HEK293 (cell line): ENCODE data around the gene PHF21A.

Experiments
- CTCF ChIA-PET: fragments of 350-600 bp; formaldehyde crosslinking; extraction: SDS; loops from one replicate; lab custom pipeline; 2021; ENCODE audit warnings: antibody characterized with exemption; lab: Yijun Ruan, JAX
- POLR2A ChIA-PET: fragments of 300-600 bp; formaldehyde crosslinking; extraction: SDS; loops from one replicate; lab custom pipeline; 2020; ENCODE audit warnings: antibody characterized with exemption, inconsistent platforms; lab: Yijun Ruan, JAX
- H3K27ac ChIP-seq: fragments of 200-500 bp; sonication (Bioruptor generic); 2 replicates; pipeline ENCODE4 v1.5.1; 2014; ENCODE audit warnings: low read depth, low read length, control low read depth, inconsistent platforms; ENCODE audit errors: extremely low read depth
- H3K36me3 ChIP-seq, 2 experiments: fragments of 200-500 bp in 1 of 2; sonication (Bioruptor generic) in 1 of 2; 1 replicate in 1 of 2; 2 replicates in 1 of 2; pipeline ENCODE4 v1.5.1; 2014 to 2017; ENCODE audit warnings: inconsistent platforms in 2 of 2, low read length in 2 of 2; ENCODE audit not compliant: control insufficient read depth in 2 of 2, insufficient read depth in 1 of 2
- H3K4me1 ChIP-seq: fragments of 200-500 bp; sonication (Bioruptor generic); 2 replicates; pipeline ENCODE4 v1.5.1; 2014; ENCODE audit warnings: mild to moderate bottlenecking, low read length, inconsistent platforms; ENCODE audit not compliant: control insufficient read depth, insufficient read depth
- H3K4me3 ChIP-seq: 2 replicates; pipeline ENCODE4 v1.5.1; 2011; ENCODE audit warnings: low read depth, mild to moderate bottlenecking, control low read depth, low read length, moderate library complexity
- H3K9me3 ChIP-seq: fragments of 200-500 bp; sonication (Bioruptor generic); 2 replicates; pipeline ENCODE4 v1.5.1; 2014; ENCODE audit warnings: low read depth, low read length, inconsistent platforms; ENCODE audit not compliant: control insufficient read depth, insufficient read depth
- BCL11A ChIP-seq: fragments of 450-650 bp; formaldehyde crosslinking; IDR thresholded peaks from 2 replicates; pipeline ENCODE4 v1.5.1; 2016; ENCODE audit warnings: low read depth, missing biosample characterization, missing genetic modification characterization
- KLF9 ChIP-seq: fragments of 450-650 bp; formaldehyde crosslinking; IDR thresholded peaks from 2 replicates; pipeline ENCODE4 v1.5.1; 2016; ENCODE audit warnings: missing biosample characterization, missing genetic modification characterization, low read depth
- REST ChIP-seq: fragments of 450-650 bp; formaldehyde crosslinking; IDR thresholded peaks from 2 replicates; pipeline ENCODE4 v1.5.1; 2016; ENCODE audit warnings: missing biosample characterization, missing genetic modification characterization
- ZBTB7A ChIP-seq: fragments of 450-650 bp; formaldehyde crosslinking; IDR thresholded peaks from 2 replicates; pipeline ENCODE4 v1.5.1; 2016; ENCODE audit warnings: low read depth, missing biosample characterization, missing genetic modification characterization
- ZNF10 ChIP-seq: fragments of 450-650 bp; formaldehyde crosslinking; IDR thresholded peaks from 2 replicates; pipeline ENCODE4 v1.5.1; 2017; ENCODE audit warnings: missing biosample characterization, missing genetic modification characterization
- ZNF140 ChIP-seq: fragments of 450-650 bp; formaldehyde crosslinking; IDR thresholded peaks from 2 replicates; pipeline ENCODE4 v1.5.1; 2016; ENCODE audit warnings: missing biosample characterization, missing genetic modification characterization
- ZNF157 ChIP-seq: fragments of 450-650 bp; formaldehyde crosslinking; IDR thresholded peaks from 2 replicates; pipeline ENCODE4 v1.5.1; 2016; ENCODE audit warnings: missing biosample characterization, missing genetic modification characterization
- ZNF174 ChIP-seq: fragments of 450-650 bp; formaldehyde crosslinking; IDR thresholded peaks from 2 replicates; pipeline ENCODE4 v1.5.0; 2017; ENCODE audit warnings: missing biosample characterization, mild to moderate bottlenecking, missing genetic modification characterization
- ZNF335 ChIP-seq: fragments of 450-650 bp; formaldehyde crosslinking; conservative IDR thresholded peaks from 2 replicates; pipeline ENCODE4 v1.5.1; 2016; ENCODE audit warnings: missing biosample characterization, missing genetic modification characterization
- ZNF350 ChIP-seq: fragments of 450-650 bp; formaldehyde crosslinking; IDR thresholded peaks from 2 replicates; pipeline ENCODE4 v1.5.0; 2017; ENCODE audit warnings: missing biosample characterization, mild to moderate bottlenecking, missing genetic modification characterization
- ZNF707 ChIP-seq: fragments of 450-650 bp; formaldehyde crosslinking; IDR thresholded peaks from 2 replicates; pipeline ENCODE4 v1.5.1; 2016; ENCODE audit warnings: missing biosample characterization, missing genetic modification characterization
- ZSCAN23 ChIP-seq: fragments of 450-650 bp; formaldehyde crosslinking; IDR thresholded peaks from 2 replicates; pipeline ENCODE4 v1.5.1; 2016; ENCODE audit warnings: missing biosample characterization, missing genetic modification characterization
- TF ChIP-seq, protein P1 (sequence below): fragments of 450-650 bp; formaldehyde crosslinking; IDR thresholded peaks from 2 replicates; pipeline ENCODE4 v1.5.1; 2017; ENCODE audit warnings: missing biosample characterization, missing genetic modification characterization
- TF ChIP-seq, protein P2 (sequence below): fragments of 450-650 bp; formaldehyde crosslinking; IDR thresholded peaks from 2 replicates; pipeline ENCODE4 v1.5.1; 2016; ENCODE audit warnings: missing biosample characterization, missing genetic modification characterization
- TF ChIP-seq, protein P3 (sequence below): fragments of 450-650 bp; formaldehyde crosslinking; IDR thresholded peaks from 2 replicates; pipeline ENCODE4 v1.5.1; 2016; ENCODE audit warnings: missing biosample characterization, missing genetic modification characterization

Gene PHF21A

DNA sequence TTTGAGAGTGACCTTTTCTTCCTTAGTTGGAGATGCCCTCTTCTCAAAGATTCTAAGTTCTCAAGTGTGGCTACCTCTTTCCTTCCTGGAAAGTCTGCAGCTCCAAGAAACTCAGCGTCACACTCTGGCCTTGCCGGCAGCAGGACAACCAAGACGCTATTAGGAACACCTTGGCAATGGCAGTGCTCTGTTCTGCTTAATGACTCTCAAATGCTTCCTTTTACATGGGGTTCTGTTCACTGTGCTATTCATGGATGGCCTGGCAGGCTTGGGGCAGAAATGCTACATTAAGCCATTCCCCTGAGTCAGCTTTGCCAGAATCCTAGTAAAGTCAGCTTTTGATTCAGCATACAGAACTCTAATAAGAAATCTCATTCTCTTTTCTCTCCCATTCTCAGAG, 172.9 kb downstream of the PHF21A start:
- CTCF ChIA-PET: interaction anchor here (0.6 to 1.3 kb wide), 2 partner anchors 17 to 83 kb away, joined by 3 to 5 read pairs; no protein-coding TSS in a partner anchor
- Histone ChIP-seq H3K27ac (no peak overlapping the region), H3K36me3 (peaks cover 0 to 71% of the 10 kb centered on the region in 2 experiments; a peak in 1 of 3 replicates), H3K9me3 (no peaks in the 10 kb centered on the region), H3K4me1 (no peaks in the 10 kb centered on the region), H3K4me3 (no peak overlapping the region)
- TF ChIP-seq ZNF174 (tag by site-specific recombination): no peak
- POLR2A ChIA-PET: no interaction called here

GRCh38 chr11:45947885-45948284, 173.4 kb downstream of the PHF21A start:
- no peak overlapping the region for H3K27ac ChIP-seq
- no peaks in the 10 kb centered on the region for H3K4me1 ChIP-seq
- no peaks in the 10 kb centered on the region for H3K9me3 ChIP-seq
- no peak overlapping the region for H3K4me3 ChIP-seq
- ChIA-PET CTCF (interaction anchor here (0.6 to 1.5 kb wide), 3 partner anchors 18 to 82 kb away, joined by 3 to 7 read pairs (median 5); no protein-coding TSS in a partner anchor), POLR2A (no interaction called here)
- H3K36me3 ChIP-seq: peaks cover 0 to 66% of the 10 kb centered on the region in 2 experiments; a peak in 1 of 3 replicates
- TF ChIP-seq, protein P1, sequence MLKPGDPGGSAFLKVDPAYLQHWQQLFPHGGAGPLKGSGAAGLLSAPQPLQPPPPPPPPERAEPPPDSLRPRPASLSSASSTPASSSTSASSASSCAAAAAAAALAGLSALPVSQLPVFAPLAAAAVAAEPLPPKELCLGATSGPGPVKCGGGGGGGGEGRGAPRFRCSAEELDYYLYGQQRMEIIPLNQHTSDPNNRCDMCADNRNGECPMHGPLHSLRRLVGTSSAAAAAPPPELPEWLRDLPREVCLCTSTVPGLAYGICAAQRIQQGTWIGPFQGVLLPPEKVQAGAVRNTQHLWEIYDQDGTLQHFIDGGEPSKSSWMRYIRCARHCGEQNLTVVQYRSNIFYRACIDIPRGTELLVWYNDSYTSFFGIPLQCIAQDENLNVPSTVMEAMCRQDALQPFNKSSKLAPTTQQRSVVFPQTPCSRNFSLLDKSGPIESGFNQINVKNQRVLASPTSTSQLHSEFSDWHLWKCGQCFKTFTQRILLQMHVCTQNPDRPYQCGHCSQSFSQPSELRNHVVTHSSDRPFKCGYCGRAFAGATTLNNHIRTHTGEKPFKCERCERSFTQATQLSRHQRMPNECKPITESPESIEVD (tag by site-specific recombination): no peak
- TF ChIP-seq, protein P2, sequence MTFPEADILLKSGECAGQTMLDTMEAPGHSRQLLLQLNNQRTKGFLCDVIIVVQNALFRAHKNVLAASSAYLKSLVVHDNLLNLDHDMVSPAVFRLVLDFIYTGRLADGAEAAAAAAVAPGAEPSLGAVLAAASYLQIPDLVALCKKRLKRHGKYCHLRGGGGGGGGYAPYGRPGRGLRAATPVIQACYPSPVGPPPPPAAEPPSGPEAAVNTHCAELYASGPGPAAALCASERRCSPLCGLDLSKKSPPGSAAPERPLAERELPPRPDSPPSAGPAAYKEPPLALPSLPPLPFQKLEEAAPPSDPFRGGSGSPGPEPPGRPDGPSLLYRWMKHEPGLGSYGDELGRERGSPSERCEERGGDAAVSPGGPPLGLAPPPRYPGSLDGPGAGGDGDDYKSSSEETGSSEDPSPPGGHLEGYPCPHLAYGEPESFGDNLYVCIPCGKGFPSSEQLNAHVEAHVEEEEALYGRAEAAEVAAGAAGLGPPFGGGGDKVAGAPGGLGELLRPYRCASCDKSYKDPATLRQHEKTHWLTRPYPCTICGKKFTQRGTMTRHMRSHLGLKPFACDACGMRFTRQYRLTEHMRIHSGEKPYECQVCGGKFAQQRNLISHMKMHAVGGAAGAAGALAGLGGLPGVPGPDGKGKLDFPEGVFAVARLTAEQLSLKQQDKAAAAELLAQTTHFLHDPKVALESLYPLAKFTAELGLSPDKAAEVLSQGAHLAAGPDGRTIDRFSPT: no peak
- TF ChIP-seq KLF9 (no peak), ZNF335 (tag by site-specific recombination) (no peak), REST (no peak), ZNF350 (tag by site-specific recombination) (no peak), ZBTB7A (no peak), ZNF157 (tag by site-specific recombination) (no peak), ZSCAN23 (tag by site-specific recombination) (no peak), BCL11A (no peak), ZNF140 (tag by site-specific recombination) (no peak), ZNF707 (tag by site-specific recombination) (no peak), ZNF10 (tag by site-specific recombination) (no peak)
- TF ChIP-seq, protein P3, sequence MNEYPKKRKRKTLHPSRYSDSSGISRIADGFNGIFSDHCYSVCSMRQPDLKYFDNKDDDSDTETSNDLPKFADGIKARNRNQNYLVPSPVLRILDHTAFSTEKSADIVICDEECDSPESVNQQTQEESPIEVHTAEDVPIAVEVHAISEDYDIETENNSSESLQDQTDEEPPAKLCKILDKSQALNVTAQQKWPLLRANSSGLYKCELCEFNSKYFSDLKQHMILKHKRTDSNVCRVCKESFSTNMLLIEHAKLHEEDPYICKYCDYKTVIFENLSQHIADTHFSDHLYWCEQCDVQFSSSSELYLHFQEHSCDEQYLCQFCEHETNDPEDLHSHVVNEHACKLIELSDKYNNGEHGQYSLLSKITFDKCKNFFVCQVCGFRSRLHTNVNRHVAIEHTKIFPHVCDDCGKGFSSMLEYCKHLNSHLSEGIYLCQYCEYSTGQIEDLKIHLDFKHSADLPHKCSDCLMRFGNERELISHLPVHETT: no peak
